Stimulated activated effector memory CD8-positive, alpha-beta T cell treated with anti-CD3 and anti-CD28 coated beads, Interleukin-12 subunit alpha, Interleukin-12 subunit beta, amount 100 ng/mL, for 72 hours (primary cell): Measurements from ENCODE around the gene MCTP2.
A peak's percentile ranks its signal among the peaks of the same experiment; 100 is the strongest.

ENCODE experiments used
- ATAC-seq: fragments of 150-1000 bp; cut with Tn5 transposase; 2 replicates; pipeline ENCODE4 v1.10.0; 2021
- DNase-seq, 2 donors: peaks; one replicate each; pipeline ENCODE4 v3.0.0; 2021 to 2022; ENCODE audit warnings: low spot score in 2 of 2
- H3K27ac Mint-ChIP-seq: one replicate; pipeline ENCODE4 v1.8.0; 2022; ENCODE audit warnings: mild to moderate bottlenecking, mixed read lengths
- H3K36me3 Mint-ChIP-seq: one replicate; pipeline ENCODE4 v1.8.0; 2022; ENCODE audit warnings: mild to moderate bottlenecking, mixed read lengths
- H3K4me1 Mint-ChIP-seq: one replicate; pipeline ENCODE4 v1.8.0; 2022; ENCODE audit warnings: mixed read lengths
- H3K4me3 Mint-ChIP-seq: one replicate; pipeline ENCODE4 v1.8.0; 2022; ENCODE audit warnings: mild to moderate bottlenecking, mixed read lengths
- H3K9me3 Mint-ChIP-seq: one replicate; pipeline ENCODE4 v1.8.0; 2022; ENCODE audit warnings: mixed read lengths

The MCTP2 gene, protein sequence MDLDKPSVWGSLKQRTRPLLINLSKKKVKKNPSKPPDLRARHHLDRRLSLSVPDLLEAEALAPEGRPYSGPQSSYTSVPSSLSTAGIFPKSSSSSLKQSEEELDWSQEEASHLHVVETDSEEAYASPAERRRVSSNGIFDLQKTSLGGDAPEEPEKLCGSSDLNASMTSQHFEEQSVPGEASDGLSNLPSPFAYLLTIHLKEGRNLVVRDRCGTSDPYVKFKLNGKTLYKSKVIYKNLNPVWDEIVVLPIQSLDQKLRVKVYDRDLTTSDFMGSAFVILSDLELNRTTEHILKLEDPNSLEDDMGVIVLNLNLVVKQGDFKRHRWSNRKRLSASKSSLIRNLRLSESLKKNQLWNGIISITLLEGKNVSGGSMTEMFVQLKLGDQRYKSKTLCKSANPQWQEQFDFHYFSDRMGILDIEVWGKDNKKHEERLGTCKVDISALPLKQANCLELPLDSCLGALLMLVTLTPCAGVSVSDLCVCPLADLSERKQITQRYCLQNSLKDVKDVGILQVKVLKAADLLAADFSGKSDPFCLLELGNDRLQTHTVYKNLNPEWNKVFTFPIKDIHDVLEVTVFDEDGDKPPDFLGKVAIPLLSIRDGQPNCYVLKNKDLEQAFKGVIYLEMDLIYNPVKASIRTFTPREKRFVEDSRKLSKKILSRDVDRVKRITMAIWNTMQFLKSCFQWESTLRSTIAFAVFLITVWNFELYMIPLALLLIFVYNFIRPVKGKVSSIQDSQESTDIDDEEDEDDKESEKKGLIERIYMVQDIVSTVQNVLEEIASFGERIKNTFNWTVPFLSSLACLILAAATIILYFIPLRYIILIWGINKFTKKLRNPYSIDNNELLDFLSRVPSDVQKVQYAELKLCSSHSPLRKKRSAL

DNA sequence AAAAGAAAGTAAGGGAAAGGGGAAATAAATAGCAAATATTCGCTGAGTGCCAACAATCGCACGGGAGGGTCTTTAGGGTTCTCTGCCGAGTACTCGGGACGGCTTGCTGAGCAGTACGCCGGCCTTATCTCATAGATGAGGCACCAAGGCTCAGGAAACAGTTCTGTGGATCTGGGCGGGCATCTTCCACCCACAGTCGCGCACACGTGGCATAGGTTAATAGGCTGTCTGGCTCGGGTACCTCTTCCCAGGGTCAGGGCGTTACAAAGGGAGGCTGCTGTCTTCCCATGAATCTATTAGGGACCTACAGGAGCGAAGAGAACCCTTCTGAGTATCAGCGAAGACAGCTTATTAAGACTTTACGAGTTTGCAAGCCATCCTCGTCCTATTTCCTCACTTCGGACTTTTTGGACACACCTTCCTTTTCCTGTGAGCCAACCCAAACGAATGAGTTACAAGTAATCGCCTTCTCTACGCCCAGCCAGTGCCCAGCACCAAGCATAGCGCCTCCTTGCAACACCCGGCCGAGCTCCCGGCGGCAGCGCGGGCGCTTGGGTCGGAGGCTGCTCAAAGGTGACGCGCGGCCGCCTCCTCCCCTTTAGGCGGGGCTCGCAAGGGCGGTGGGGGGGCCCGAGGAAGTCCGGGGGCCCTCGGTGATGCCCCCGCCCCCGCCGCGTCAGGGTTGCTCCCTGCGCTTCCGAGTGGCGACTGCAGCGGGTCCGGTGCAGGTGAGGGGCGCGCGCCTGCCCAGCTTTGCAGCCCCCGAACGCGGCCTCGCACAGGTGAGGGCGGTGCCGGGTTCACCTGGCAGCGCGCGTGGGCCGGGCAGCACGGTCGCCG lies at the start of gene MCTP2:
Gene MCTP2 (plus strand): TSS at position 679 of the 840 bp plus-strand sequence. CDS start 66,705 bp downstream, outside the sequence.
- peaks cover 69% of the 10 kb centered on the region for H3K4me1 Mint-ChIP-seq
- DNase-seq (peak; percentile 80 to 94), ATAC-seq (peak; percentile 90)
- peaks cover 36% of the 10 kb centered on the region for H3K36me3 Mint-ChIP-seq
- H3K9me3 Mint-ChIP-seq = no peaks in the 10 kb centered on the region
- peak within 1 kb of the TSS; percentile 80 for H3K4me3 Mint-ChIP-seq
- H3K27ac Mint-ChIP-seq = peak within 1 kb of the TSS; percentile 97

GRCh38 chr15:94182883-94183282 lies 48.5 kb upstream of the MCTP2 start:
- no peak overlapping the region for H3K27ac Mint-ChIP-seq
- H3K4me3 Mint-ChIP-seq = no peak overlapping the region

GRCh38 chr15:94185547-94186236 lies 45.7 kb upstream of the MCTP2 start:
- DNase-seq (no peak), ATAC-seq (no peak)
- no peaks in the 10 kb centered on the region for H3K9me3 Mint-ChIP-seq
- no peak overlapping the region for H3K27ac Mint-ChIP-seq
- H3K4me1 Mint-ChIP-seq = peaks cover 3% of the 10 kb centered on the region
- no peak overlapping the region for H3K4me3 Mint-ChIP-seq
- H3K36me3 Mint-ChIP-seq = no peaks in the 10 kb centered on the region

More at GRCh38 chr15:94182883-94183282, 48.5 kb upstream of the MCTP2 start:
- Mint-ChIP-seq H3K9me3 (peaks cover 2% of the 10 kb centered on the region), H3K4me1 (no peaks in the 10 kb centered on the region), H3K36me3 (no peaks in the 10 kb centered on the region)
- DNase-seq = no peak
- no peak for ATAC-seq

DNA sequence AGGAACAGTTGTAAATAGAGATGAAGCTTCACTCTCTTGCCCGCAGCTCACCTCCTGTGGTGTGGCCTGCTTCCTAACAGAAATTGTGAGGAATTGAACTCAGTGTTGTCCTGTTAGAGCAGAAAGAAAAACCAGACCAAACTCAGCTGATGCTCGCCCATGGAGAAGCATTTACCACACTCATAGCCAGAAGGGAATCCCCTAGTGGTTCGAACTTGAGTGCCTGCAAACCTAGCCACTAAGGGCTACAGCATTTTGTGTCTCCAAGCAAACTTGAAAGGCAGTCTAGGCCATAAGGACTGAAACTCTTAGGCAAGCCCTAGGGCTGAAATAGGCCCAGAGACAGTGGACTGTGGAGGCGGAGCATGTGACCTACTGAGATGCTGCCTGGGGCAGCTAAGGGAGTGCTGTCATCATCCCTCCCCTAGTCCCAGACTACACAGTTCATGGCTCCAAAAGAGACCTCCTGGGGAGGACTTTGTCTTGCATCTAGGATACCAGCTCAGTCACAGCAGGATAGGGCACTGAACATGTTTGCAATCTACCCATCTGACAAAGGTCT lies 44.5 kb upstream of the MCTP2 start:
- H3K36me3 Mint-ChIP-seq = no peaks in the 10 kb centered on the region
- peaks cover 7% of the 10 kb centered on the region for H3K4me1 Mint-ChIP-seq
- no peak overlapping the region for H3K27ac Mint-ChIP-seq
- H3K4me3 Mint-ChIP-seq = no peak overlapping the region
- no peak for ATAC-seq
- no peaks in the 10 kb centered on the region for H3K9me3 Mint-ChIP-seq
- DNase-seq = no peak

- Mint-ChIP-seq H3K27ac (no peak overlapping the region), H3K9me3 (no peaks in the 10 kb centered on the region), H3K4me3 (no peak overlapping the region), H3K4me1 (peaks cover 7% of the 10 kb centered on the region), H3K36me3 (no peaks in the 10 kb centered on the region)
- no peak for DNase-seq
- no peak for ATAC-seq
Measured at GRCh38 chr15:94193906-94194305, 37.5 kb upstream of the MCTP2 start.

DNA sequence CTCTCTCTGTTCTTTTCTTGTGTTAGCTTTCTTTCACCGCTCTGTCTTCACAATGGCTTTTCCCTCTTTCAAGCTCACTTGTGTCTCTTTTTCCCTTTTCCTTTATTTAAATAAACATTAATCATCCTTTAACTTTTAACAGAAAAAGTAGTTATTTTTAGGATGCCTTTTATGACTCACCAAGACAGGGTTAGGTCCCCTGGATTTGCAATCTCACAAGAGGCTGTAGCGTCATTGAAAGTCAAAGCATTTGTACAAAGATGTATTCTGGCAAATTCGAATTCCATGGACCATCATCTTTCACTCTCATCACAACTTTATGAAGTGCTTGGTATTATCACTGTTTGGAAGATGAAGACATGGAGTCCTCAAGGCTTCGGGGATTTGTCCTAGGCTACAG lies 34.8 kb upstream of the MCTP2 start:
- no peaks in the 10 kb centered on the region for H3K36me3 Mint-ChIP-seq
- ATAC-seq = no peak
- H3K4me1 Mint-ChIP-seq = no peaks in the 10 kb centered on the region
- no peak for DNase-seq
- H3K4me3 Mint-ChIP-seq = no peak overlapping the region
- no peaks in the 10 kb centered on the region for H3K9me3 Mint-ChIP-seq
- no peak overlapping the region for H3K27ac Mint-ChIP-seq

DNA sequence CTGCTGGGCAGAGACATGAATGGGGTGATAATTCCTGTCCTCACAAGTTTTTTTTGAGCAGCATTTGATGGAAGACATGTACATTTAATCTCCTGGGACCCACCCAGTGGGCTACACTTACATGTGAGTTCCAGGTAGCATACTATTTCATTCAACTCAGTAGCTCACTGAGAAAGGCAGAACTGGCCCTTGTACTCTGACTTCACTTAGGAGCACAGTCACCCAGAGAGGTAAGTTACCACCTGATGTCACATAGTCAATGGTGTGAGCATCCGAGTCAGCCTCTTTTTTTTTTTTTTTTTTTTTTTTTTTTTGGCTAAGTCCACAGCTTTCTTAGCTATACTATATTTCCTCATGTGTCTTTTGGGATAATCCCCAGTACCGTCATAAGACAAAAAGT lies 32.7 kb upstream of the MCTP2 start:
- ATAC-seq (peak; percentile 57), DNase-seq (no peak)
- Mint-ChIP-seq H3K27ac (no peak overlapping the region), H3K36me3 (no peaks in the 10 kb centered on the region), H3K4me1 (no peaks in the 10 kb centered on the region), H3K4me3 (no peak overlapping the region), H3K9me3 (no peaks in the 10 kb centered on the region)

- no peaks in the 10 kb centered on the region for H3K9me3 Mint-ChIP-seq
- DNase-seq (no peak), ATAC-seq (no peak)
- no peak overlapping the region for H3K27ac Mint-ChIP-seq
- no peak overlapping the region for H3K4me3 Mint-ChIP-seq
- no peaks in the 10 kb centered on the region for H3K36me3 Mint-ChIP-seq
- H3K4me1 Mint-ChIP-seq = no peaks in the 10 kb centered on the region
Measured at GRCh38 chr15:94199725-94200124, 31.6 kb upstream of the MCTP2 start.

- ATAC-seq = no peak
- H3K9me3 Mint-ChIP-seq = no peaks in the 10 kb centered on the region
- H3K27ac Mint-ChIP-seq = no peak overlapping the region
- H3K4me1 Mint-ChIP-seq = peaks cover 18% of the 10 kb centered on the region
- H3K4me3 Mint-ChIP-seq = no peak overlapping the region
- DNase-seq = no peak
- peaks cover 7% of the 10 kb centered on the region for H3K36me3 Mint-ChIP-seq
Measured at GRCh38 chr15:94203306-94203705, 28.1 kb upstream of the MCTP2 start.

DNA sequence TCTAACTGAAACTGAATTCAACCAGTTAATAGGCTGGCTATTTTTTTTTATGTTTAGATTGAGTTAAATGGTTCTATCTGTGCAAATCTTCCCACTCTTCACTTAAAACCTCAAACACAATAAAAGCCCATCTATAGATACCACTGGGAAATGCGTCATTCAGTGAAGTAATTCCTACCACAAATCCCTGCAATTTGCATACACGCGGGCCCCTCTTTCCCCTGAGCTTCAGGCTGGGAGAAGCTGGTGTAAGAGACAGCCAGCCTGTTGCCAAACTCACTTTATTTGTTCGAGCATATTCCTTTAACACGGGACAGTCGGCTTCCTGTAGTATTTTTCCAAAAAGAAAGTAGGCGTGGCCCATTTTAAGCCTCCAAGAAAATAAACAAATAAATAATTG lies 26.0 kb upstream of the MCTP2 start:
- Mint-ChIP-seq H3K4me3 (peak overlapping the region; percentile 39), H3K4me1 (peaks cover 18% of the 10 kb centered on the region)

DNA sequence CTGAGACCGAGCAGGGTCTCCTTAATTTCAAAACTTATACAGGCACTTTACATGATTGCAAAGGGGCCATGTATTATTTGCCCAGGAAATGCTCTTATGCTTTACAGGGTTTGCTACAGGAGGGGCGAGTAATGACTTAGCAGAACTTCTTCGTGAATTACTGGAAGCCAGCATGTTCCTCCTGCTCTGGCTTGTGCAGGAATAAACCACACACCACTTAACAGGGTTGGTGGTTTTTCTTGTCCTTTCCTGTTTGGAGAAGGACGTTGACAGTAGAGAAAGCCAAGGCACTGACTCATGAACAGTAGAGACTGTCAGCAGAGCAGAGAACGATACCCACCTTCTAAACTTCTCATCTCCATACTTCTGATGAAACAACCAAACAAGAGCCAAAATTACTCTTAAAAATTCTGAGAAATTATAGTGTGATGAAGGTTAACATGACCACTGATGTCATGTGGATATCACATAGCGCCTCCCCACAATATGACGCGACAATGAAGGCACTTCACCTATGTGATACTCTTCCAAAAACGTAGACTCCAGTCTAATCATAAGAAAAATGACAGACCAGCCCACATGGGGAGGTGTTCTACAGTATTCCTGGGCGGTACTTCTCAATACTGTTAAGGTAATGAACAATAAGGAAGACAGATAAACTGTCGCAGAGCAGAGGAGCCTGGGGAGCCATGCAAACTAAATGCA lies 24.7 kb upstream of the MCTP2 start:
- Mint-ChIP-seq H3K4me3 (peak overlapping the region; percentile 39), H3K36me3 (peaks cover 7% of the 10 kb centered on the region), H3K27ac (peak overlapping the region; percentile 72), H3K4me1 (peaks cover 18% of the 10 kb centered on the region), H3K9me3 (no peaks in the 10 kb centered on the region)
- ATAC-seq = peak; percentile 98
- peak; percentile 15 to 82 for DNase-seq

More for the DNA sequence above, 26.0 kb upstream of the MCTP2 start:
- no peaks in the 10 kb centered on the region for H3K9me3 Mint-ChIP-seq
- peaks cover 7% of the 10 kb centered on the region for H3K36me3 Mint-ChIP-seq
- peak overlapping the region; percentile 72 for H3K27ac Mint-ChIP-seq
- ATAC-seq (no peak), DNase-seq (no peak)

DNA sequence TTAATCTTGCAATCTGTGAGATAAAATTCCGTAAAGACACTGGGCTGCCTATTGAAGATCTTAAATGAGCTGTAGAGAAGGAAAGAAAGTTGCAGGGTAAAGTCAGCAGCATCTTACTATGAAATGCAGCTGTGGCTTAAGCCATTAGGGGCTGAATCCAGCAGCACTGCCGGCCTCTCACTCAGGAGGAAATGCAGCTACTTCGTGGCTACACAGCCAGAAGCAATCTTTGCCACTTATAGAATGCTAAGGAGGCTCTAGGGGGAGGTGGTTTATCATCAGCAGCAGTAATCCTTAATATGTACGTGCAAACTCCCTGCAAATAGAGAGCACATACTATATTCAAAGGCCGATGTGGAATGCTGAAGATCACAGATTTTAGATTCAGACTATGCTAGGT lies 19.1 kb upstream of the MCTP2 start:
- Mint-ChIP-seq H3K36me3 (no peaks in the 10 kb centered on the region), H3K9me3 (peaks cover 2% of the 10 kb centered on the region), H3K27ac (no peak overlapping the region), H3K4me3 (no peak overlapping the region), H3K4me1 (no peaks in the 10 kb centered on the region)
- ATAC-seq (no peak), DNase-seq (no peak)

- Mint-ChIP-seq H3K36me3 (peaks cover 6% of the 10 kb centered on the region), H3K9me3 (no peaks in the 10 kb centered on the region), H3K4me3 (no peak overlapping the region), H3K4me1 (peaks cover 24% of the 10 kb centered on the region), H3K27ac (no peak overlapping the region)
- no peak for ATAC-seq
- DNase-seq = no peak
Measured at GRCh38 chr15:94225616-94226015, 5.7 kb upstream of the MCTP2 start.

GRCh38 chr15:94228611-94229010 lies 2.8 kb upstream of the MCTP2 start:
- no peak for DNase-seq
- Mint-ChIP-seq H3K4me3 (no peak overlapping the region), H3K9me3 (no peaks in the 10 kb centered on the region), H3K27ac (no peak overlapping the region), H3K36me3 (peaks cover 12% of the 10 kb centered on the region), H3K4me1 (peaks cover 44% of the 10 kb centered on the region)
- ATAC-seq = no peak
